ENCODE measurements around the gene MBNL1. TPM values are rescaled to one million over a fixed set of nuclear protein-coding genes. Genes with fewer than 3 reads are reported as not detected.

The MBNL1 gene
- total RNA-seq, 4 donors from 2014 or later: 190 to 279 (median 216) TPM

- Histone ChIP-seq H3K9me3 (no peaks in the 10 kb centered on the region), H3K4me3 (replicated peaks in 1 of 3) (no peak overlapping the region), H3K27ac (peak overlapping the region in 1 of 3 donors; percentile 20), H3K36me3 (no peaks in the 10 kb centered on the region), H3K4me1 (peaks cover 13 to 30% of the 10 kb centered on the region in 2 donors), H3K27me3 (no peaks in the 10 kb centered on the region)
- DNase-seq: no peak
- intact Hi-C loops (cut with DNase I): no loop called here
- TF ChIP-seq POLR2A (IDR thresholded peaks at IDR 0.05) (no peak), CTCF (IDR thresholded peaks at IDR 0.05) (no peak)
- 60 to 74% methylated on average over 4 of the region's 4 CpGs for WGBS, 2 donors
Measured at GRCh38 chr3:152317956-152318355, 49.2 kb downstream of the MBNL1 start.

- no peak overlapping the region for H3K4me3 ChIP-seq (replicated peaks in 1 of 3)
- peaks cover 13 to 30% of the 10 kb centered on the region in 2 donors for H3K4me1 ChIP-seq
- no peak for DNase-seq
- no peaks in the 10 kb centered on the region for H3K9me3 ChIP-seq
- H3K36me3 ChIP-seq: no peaks in the 10 kb centered on the region
- H3K27me3 ChIP-seq: no peaks in the 10 kb centered on the region
- intact Hi-C loops (cut with DNase I): no loop called here
- H3K27ac ChIP-seq: peak overlapping the region in 1 of 3 donors; percentile 20
- no peak for TF ChIP-seq CTCF (IDR thresholded peaks at IDR 0.05)
Measured at GRCh38 chr3:152318512-152318911, 49.8 kb downstream of the MBNL1 start.

DNA sequence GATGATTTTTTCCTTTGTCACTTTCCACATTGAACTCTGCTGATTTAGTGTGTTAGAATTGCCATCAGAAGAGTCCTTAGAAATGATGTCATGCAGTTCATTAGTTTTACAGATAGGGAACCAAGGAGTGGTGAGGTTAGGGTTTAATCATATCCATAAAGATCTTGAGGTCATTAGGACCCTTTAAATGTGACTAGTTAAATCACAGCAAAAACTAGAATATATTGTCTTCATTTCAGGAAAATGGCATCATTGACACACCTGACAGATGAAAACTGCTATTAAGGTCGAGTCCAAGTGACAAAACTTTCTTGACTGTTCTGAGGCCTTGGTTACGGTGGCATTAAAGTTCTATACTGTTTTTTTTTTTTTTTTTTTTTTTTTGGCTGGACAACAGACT lies 50.5 kb downstream of the MBNL1 start:
- Histone ChIP-seq H3K9me3 (no peaks in the 10 kb centered on the region), H3K4me3 (replicated peaks in 1 of 3) (no peak overlapping the region), H3K36me3 (no peaks in the 10 kb centered on the region), H3K27ac (peak overlapping the region in 1 of 3 donors; percentile 20), H3K27me3 (no peaks in the 10 kb centered on the region), H3K4me1 (peaks cover 13 to 30% of the 10 kb centered on the region in 2 donors)
- TF ChIP-seq POLR2A (IDR thresholded peaks at IDR 0.05): no peak
- TF ChIP-seq CTCF (IDR thresholded peaks at IDR 0.05): no peak
- 86 to 91% methylated on average over 2 of the region's 2 CpGs for WGBS, 2 donors
- intact Hi-C loops (cut with DNase I): no loop called here
- DNase-seq: no peak

DNA sequence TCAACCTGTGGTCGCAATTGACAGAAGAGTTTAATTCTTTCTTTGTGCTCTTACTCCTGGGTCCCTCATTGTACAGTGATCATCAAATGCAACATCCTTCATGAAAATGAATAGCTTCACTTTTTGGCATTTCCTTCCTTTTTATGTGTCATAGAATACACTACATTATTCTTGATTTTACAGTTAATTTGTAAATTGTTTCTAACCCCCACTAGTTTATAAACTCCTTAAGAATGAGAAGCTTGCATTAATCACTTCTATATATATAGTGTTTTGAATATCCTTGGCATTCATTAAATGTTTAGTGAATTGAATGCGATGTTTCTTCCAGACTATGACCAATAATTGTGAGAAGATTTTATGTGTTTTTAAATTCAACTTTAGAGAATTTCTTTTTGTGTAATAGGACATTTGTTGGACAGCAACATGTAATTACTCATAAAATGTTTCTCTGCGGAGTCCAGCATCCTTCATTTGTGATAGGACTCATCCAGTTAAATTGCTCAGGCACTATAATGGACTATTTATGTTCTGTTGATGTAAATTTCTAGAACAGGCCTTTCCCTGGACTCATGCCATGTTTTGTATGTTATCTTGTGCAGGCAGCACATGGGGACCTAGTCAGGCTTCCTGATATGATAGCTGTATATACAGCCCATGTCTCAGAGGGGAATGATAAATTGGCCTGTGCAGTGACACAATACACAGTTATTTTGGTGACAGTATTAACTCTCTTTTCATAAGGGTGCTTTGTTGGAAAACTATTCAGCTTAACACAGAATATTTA lies 51.3 kb downstream of the MBNL1 start:
- intact Hi-C loops (cut with DNase I): no loop called here
- Histone ChIP-seq H3K36me3 (no peaks in the 10 kb centered on the region), H3K9me3 (no peaks in the 10 kb centered on the region), H3K4me1 (peaks cover 13 to 30% of the 10 kb centered on the region in 2 donors), H3K27ac (peak overlapping the region in 1 of 3 donors; percentile 38), H3K4me3 (replicated peaks in 1 of 3) (no peak overlapping the region), H3K27me3 (no peaks in the 10 kb centered on the region)
- 84% methylated on average over 3 of the region's 3 CpGs for WGBS, 2 donors
- TF ChIP-seq POLR2A (IDR thresholded peaks at IDR 0.05) (no peak), CTCF (IDR thresholded peaks at IDR 0.05) (no peak)
- DNase-seq: no peak

DNA sequence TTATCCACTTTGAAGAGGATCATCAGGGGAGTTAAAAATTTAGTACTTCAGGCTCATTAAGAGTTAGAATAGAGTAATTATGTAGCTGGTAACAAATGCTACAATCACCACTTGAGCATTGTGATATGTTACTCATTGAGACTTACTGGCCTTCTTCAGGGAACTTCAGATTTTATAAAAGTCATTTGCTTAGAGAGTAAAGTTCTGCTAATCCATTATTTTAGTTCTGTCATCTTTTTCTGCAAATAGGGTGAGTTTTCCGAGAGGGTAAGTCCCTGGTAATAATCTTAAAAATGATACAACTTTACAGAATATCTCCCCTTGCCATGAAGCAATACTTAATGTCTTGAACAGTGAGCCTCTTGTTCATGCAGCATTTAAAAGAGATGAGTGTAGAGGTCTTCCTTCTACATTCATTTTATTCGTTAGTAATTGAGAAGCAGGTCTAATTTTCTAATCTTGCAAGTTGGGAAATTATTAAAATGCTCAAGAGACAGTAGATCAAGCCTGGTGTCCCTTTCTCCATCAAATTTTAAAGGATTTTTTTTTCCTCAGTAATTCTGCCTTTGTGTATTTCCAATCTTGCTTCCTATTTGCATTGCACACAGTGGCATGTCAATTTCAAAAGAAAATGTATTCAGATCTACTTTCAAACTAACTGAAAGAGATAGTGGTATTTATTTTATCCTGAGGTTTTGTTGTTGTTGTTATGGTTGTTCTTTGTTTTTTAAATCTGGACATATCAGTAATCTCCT lies 52.6 kb downstream of the MBNL1 start:
- no peak overlapping the region for H3K27ac ChIP-seq
- no peak overlapping the region for H3K4me3 ChIP-seq (replicated peaks in 1 of 3)
- H3K9me3 ChIP-seq: no peaks in the 10 kb centered on the region
- H3K4me1 ChIP-seq: peaks cover 13 to 28% of the 10 kb centered on the region in 2 donors
- WGBS, 2 donors: 84 to 86% methylated on average over 2 of the region's 2 CpGs
- intact Hi-C loops (cut with DNase I): no loop called here
- DNase-seq: no peak
- no peaks in the 10 kb centered on the region for H3K27me3 ChIP-seq
- no peaks in the 10 kb centered on the region for H3K36me3 ChIP-seq
- TF ChIP-seq CTCF (IDR thresholded peaks at IDR 0.05) (no peak), POLR2A (IDR thresholded peaks at IDR 0.05) (no peak)
